ENCODE results near the gene RTBDN.
A peak's percentile ranks its signal among the peaks of the same experiment; 100 is the strongest.

RTBDN gene

DNA sequence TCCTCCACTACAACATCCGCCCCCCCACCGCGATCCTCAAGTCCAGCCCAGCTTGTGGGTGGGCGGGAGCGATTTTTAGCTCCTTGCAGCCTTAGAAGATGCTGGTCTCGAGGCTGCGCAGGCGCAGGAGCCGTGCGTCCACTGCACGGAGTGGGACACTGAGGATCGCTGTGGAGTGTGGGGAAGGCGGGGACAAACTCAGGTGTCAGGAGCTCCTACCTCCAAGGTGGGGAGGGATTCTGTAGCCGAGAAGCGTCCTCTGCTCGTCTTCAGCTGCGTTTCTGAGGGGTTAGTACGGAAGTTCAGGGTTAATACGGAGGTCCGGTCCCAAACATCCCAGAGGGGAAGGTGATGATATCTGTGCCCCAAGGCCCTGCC is at the start of gene RTBDN:
Gene RTBDN, minus strand, starts transcription at position 14 of the 378 bp plus-strand sequence. CDS start 4,600 bp downstream, outside the sequence.
- DNase-seq (ENCODE audit: low read depth in 4 of 4, low spot score in 1 of 4) = no peak

DNA sequence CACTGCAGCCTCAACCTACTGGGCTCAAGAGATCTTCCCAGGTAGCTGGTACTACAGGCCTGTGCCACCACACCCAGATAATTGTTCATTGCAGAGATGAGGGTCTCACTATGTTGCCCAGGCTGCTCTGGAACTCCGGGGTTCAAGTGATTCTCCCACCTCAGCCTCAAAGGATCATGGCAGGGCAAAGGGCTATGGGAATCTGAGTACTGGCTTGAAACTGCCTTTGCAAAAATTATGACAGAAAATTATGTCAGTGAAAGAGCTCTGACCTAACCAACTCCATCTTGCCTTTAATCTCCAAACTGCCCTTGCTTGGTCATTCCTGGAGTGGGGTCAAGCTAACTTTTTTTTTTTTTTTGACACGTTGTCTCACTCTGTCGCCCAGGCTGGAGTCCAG is 48.2 kb upstream of the RTBDN start:
- no peak for DNase-seq (ENCODE audit: low read depth in 4 of 4, low spot score in 1 of 4)

DNA sequence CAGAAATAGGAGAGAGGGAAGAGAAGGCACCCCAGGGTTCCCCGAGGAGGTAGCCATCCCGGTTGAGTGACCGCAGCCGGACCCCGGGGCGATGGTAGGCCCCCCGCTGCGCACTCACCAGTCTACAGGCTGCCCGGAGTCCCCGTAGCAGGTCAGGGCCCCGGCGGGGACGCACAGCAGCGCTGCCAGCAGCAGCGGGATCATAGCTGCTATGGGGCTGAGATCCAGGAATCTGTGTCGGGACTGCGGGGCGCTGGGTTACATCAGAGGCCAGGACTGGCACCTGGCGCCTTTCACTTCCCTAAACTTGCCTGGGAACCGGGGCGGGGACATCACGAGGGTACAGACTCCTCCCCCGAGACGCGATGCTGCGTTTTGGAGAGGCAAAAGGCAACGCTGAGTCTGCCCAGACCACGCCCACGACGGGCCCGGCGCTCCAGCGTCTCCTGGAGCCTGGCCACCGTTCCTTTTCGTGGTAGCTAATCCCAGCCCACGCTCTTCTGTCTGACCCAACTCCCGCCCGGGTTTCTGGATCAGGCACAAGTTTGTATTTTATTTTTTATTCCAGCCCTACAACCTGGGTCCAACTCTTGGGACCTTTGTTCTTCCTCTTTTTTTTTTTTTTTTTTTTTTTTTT is 46.9 kb upstream of the RTBDN start, which contains the start of gene DNASE2:
Gene DNASE2, minus strand, starts transcription at position 278 of the 637 bp plus-strand sequence. Its CDS starts 74 bp downstream, at position 204.
- DNase-seq (ENCODE audit: low read depth in 4 of 4, low spot score in 1 of 4) = peak; percentile 72 to 92 (median 82)

DNA sequence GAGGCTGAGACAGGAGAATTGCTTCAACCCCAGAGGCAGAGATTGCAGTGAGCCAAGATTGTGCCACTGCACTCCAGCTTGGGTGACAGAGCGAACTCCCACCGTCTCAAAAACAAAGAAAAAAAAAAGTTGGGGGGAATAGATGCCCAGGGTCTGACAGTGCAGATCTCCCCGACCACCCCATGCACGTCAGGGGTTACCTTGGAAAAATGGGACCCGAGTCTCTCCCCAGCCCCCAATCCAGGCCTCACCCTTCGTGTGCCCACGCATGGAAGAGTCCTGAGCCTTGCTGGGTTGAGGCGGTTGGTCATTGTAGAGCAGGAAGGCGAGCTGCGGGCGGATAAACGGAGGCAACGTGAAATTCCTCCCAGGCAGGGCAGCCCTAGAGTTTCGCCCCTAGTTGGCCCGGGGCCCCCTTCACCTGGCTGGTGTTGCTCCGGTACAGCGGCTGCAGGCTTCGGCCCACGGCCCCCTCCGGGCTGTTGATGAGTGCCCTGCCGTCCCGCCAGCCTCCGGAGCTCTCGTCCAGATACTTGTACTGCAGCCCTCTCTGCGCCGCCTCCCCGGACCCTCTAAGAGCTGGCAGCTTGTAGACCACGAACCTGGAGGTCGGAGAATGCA is 46.3 kb upstream of the RTBDN start:
- DNase-seq (ENCODE audit: low read depth in 4 of 4, low spot score in 1 of 4) = no peak

DNA sequence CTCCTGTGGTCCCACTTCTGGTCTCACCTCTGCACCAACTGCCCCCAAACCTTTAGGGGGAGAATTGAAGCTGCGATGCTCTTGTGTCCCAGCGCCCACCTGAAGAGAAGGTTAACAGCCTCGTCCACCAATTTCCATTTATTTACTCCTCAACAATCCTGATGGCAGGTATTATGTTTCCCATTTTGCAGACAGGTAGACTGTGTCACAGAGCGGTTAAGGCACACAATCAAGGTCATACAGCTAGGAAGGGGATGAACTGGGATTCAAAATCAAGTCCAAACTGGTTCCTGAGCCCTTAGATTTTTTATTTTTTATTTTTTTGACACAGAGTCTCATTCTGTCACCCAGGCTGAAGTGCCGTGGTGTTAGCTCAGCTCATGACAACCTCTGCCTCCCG is 40.7 kb upstream of the RTBDN start:
- no peak for DNase-seq (ENCODE audit: low read depth in 4 of 4, low spot score in 1 of 4)

DNA sequence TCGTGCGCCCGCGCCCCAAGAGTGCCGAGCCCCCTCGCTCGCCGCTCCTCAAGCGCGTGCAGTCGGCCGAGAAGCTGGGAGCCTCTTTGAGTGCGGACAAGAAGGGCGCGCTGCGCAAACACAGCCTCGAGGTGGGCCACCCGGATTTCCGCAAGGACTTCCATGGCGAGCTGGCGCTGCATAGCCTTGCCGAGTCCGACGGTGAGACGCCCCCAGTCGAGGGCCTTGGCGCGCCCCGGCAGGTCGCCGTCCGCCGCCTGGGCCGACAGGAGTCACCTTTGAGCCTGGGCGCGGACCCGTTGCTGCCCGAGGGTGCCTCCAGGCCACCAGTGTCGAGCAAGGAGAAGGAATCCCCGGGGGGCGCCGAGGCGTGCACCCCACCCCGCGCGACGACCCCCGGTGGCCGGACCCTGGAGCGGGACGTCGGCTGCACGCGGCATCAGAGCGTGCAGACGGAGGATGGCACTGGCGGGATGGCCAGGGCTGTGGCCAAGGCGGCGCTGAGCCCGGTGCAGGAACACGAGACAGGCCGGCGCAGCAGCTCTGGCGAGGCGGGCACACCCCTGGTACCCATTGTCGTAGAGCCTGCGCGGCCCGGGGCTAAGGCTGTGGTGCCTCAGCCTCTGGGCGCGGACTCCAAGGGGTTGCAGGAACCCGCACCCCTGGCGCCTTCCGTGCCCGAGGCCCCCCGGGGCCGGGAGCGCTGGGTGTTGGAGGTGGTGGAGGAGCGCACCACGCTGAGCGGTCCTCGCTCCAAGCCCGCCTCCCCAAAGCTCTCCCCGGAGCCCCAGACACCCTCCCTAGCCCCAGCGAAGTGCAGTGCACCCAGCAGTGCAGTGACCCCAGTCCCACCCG is 39.7 kb upstream of the RTBDN start:
- DNase-seq (ENCODE audit: low read depth in 4 of 4, low spot score in 1 of 4) = no peak

DNA sequence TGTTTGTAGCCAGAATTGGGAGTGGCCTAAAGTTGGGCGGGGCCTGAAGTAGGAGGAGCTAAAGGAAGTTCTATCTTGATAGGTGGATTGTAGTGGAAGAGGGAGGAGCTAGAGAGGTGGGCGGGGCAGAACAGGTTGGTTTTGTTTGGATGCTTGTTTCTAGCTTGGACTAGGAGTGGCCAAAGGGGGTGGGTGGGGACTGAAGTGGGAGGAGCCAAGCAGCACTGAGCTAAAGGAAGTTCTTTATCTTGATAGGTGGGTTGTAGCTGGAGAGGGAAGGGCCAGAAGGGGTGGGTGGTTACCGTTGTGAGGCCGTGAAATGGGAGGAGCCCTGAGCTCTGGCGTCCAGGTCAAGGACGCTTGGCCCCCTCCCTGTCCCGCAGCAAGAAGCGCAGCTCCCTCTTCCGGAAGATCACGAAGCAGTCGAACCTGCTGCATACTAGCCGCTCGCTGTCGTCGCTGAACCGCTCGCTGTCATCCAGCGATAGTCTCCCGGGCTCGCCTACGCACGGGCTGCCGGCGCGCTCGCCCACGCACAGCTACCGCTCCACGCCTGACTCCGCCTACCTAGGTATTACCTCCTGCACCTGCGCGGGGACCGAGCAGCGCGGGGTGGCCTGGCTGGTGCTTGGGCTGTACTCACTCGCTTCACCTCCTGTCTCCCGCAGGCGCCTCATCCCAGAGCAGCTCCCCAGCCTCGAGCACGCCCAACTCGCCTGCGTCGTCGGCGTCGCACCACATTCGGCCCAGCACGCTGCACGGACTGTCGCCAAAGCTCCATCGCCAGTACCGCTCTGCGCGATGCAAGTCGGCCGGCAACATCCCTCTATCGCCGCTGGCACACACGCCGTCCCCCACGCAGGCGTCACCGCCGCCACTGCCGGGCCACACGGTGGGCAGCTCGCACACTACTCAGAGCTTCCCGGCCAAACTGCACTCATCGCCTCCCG is 38.8 kb upstream of the RTBDN start:
- peak in 1 of 4 experiments; percentile 24 for DNase-seq (ENCODE audit: low read depth in 4 of 4, low spot score in 1 of 4)

DNA sequence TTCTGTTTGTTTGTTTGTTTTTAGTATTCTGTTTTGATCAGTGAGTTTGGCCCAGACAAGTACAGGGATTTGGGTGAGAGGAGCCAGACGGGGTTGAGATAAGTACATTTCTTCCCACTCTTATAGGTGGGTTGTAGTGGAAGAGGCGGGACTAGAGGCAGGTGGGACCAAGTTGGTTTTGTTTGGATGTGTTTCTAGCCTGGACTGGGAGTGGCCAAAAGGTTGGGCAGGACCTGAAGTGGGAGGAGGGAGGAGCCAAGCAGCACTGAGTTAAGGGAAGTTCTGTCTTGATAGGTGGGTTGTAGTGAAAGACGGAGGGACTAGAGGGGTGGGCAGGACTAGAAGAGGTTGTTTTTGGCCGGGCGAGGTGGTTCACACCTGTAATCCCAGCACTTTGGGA is 37.9 kb upstream of the RTBDN start:
- no peak for DNase-seq (ENCODE audit: low read depth in 4 of 4, low spot score in 1 of 4)

DNA sequence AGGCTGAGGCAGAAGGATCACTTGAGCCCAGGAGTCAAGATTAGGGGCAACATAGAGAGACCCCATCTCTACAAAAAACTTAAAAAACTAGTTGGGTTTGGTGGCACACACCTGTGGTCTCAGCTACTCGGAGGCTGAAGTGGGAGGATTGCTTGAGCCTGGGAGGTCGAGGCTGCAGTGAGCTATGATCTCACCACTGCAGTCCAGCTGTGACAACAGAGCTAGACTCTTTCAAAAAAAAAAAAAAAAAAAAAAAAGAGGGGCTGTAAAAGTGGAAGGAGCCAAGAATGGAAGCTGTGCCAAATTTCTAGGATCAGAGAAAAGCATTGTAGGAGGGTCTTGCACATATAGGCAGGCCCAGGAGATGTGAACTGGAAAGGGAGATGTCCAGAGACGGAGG is 37.3 kb upstream of the RTBDN start:
- no peak for DNase-seq (ENCODE audit: low read depth in 4 of 4, low spot score in 1 of 4)

DNA sequence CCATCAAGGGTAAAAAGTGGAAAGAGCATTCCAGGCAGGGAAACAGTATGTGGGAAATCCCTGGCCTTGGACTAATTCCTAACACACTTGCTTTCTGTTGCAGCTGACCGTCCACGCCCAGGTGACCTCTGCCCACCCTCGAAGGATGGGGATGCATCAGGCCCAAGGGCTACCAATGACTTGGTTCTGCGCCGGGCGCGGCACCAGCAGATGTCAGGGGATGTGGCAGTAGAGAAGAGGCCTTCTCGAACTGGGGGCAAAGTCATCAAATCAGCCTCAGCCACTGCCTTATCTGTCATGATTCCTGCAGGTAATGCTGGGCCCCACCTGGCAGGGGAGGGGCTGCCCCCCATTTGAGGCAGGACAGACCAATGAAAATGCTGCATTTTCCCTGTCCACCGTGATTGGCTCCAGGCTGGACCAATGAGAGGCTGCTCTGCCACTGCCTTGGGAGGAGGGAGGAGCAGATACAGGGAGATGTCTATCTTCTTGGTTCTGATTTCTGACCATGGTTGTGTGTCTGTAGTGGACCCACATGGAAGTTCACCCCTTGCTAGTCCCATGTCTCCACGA is 34.2 kb upstream of the RTBDN start:
- DNase-seq (ENCODE audit: low read depth in 4 of 4, low spot score in 1 of 4) = no peak

DNA sequence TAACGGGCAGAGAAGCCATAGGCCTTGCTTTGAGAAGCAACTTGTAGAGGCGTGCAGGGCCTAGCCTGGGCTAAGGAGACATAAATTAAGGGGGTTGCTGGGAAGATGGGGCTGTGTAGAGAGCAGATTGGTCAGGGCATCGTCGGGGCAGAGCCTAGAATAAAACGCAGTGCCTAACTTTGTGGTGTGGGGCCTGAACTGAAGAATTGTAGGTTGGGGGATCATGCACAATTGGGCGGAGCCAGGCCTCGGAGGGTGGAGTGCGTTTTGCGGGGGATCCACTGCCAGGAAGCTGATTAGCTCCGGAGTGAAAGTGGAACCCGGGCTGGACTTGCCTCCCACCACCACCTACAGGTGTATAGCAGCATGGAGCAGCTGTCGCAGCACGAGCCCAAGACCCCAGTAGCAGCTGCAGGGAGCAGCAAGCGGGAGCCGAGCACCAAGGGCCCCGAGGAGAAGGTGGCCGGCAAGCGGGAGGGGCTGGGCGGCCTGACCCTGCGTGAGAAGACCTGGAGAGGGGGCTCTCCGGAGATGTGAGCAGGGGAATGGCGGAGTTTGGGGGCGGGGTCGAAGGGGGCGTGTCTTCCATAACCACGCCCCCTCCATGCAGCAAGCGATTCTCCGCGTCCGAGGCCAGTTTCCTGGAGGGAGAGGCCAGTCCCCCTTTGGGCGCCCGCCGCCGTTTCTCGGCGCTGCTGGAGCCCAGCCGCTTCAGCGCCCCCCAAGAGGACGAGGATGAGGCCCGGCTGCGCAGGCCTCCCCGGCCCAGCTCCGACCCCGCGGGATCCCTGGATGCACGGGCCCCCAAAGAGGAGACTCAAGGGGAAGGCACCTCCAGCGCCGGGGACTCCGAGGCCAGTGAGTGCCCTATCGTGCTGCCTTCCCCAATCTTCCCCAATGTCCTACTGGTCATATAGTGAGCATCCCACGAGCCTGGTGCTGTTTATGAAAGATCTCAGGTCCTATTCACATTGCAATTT is 33.0 kb upstream of the RTBDN start:
- DNase-seq (ENCODE audit: low read depth in 4 of 4, low spot score in 1 of 4) = peak in 3 of 4 experiments; percentile 51 to 61 (median 52)

DNA sequence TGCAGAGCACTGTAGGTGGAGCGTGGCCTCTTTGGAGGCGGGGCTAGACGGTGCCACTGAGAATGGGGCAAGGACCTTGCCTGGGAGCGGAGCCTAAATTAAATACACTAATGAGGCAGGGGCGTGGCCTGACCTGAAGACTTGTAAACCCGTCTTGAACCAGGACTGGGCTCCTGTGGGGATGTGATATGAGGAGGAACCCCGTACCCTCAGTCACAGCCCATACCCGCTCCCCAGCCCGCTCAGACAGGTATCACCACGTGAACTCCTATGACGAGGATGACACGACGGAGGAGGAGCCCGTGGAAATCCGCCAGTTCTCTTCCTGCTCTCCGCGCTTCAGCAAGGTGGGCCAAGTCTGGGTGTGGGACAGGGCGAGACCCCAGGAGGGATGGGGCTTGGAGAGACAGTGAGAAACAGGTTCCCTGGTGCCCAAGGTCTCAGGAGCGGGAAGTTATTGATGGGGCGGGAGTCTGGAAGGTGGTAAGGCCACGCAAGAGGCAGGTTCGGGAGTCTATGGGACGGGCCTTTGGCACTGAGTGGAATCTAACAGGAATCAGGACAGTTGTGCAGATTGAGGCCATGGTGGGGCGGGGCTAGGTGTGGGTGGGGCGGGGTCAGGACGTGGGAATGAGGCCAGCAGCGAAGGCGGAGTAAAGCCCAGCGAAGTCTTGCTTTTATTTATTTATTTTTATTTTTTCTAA is 32.2 kb upstream of the RTBDN start:
- no peak for DNase-seq (ENCODE audit: low read depth in 4 of 4, low spot score in 1 of 4)

DNA sequence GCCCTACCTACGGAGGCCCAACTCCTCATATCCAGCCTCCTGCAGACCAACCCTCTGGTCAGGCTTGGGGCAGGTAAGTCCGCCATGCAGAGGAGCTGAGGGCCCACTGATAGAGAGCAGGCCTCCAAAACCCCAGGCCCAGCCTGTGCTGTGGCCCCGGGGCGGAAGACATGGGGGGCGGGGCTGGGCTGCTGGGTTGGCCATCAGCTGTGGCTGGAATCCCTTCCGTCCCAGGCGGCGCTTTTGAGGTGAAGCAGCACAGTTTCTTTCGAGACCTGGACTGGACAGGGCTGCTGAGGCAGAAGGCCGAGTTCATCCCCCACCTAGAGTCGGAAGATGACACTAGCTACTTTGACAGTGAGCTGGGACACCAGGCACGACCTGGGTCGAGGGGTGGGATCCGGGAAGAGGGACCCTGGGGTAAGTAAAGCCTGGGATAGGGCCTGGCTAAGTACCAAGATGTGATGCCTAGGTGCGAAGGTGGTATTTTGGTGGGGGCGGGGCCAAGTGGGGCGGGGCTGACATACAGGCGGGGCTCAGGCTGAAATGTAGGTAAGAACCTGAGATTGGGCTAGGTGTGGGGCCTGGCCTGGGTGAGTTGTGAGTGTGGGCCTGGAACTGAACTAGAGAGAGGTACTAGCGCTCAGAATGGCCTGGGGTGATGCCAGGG is 31.5 kb upstream of the RTBDN start:
- no peak for DNase-seq (ENCODE audit: low read depth in 4 of 4, low spot score in 1 of 4)

DNA sequence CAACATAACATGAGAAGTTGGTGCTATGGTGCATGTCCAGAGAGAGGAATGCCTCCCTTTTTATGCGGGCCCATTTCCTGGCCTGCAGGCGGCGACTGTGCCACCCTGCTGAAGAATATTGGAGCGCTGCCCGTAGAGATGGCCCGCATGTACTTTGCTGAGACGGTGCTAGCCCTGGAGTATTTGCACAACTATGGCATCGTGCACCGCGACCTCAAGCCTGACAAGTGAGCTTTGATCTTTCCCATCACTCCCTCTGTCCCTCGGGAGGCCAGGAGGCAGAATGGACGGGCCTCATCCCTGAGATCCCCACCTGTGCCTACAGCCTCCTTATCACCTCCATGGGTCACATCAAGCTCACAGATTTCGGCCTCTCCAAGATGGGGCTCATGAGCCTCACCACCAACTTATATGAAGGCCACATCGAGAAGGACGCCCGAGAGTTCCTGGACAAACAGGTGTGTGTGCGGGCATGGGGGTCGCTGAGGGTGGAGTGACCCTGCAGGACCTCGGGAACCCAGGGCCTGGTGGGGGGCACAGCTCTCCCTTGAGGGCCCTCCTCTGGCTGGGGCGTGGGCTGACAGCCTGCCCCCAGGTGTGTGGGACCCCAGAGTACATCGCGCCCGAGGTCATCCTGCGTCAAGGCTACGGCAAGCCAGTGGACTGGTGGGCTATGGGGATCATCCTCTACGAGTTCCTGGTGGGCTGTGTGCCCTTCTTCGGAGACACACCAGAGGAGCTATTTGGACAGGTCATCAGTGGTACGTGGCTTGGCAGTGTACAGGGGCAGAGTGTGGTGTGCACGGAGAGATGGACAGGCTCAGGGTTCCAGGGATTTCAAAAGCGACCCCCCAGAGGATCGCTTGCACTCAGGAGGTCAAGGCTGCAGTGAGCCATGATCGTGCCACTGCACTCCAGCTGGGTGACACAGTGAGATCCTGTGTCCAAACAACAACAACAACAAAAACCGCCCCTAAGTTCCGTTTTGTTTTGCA is 30.6 kb upstream of the RTBDN start:
- DNase-seq (ENCODE audit: low read depth in 4 of 4, low spot score in 1 of 4) = no peak

DNA sequence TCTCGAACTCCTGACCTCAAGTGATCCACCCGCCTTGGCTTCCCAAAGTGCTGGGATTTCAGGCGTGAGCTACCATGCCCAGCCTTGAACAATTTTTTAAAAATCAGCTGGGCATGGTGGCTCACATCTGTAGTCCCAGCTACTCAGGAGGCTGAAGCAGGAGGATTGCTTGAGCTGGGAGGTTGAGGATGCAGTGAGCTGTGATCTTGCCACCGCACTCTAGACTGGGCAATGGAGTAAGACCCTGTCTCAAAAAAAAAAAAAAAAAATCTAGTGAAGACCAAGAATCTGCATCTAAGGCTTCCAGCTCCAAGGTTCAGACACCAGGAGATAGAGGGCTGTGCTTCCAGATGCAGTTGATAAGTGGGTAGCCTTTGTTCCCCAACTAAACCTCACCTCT is 29.8 kb upstream of the RTBDN start:
- no peak for DNase-seq (ENCODE audit: low read depth in 4 of 4, low spot score in 1 of 4)

DNA sequence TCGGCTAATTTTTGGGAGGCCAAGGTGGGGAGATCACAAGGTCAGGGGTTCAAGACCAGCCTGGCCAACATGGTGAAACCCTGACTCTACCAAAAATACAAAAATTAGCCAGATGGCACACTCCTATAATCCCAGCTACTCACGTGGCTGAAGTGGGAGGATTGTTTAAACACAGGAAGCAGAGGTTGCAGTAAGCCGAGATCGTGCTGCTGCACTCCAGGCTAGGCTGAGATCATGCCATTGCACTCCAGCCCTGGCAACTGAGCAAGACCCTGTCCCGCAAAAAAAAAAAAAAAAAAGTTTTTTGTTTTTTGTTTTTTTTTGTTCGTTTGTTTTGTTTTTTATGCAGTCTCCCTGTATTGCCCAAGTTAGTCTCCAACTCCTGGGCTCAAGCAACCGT is 25.2 kb upstream of the RTBDN start:
- no peak for DNase-seq (ENCODE audit: low read depth in 4 of 4, low spot score in 1 of 4)
